ENCODE measurements around the gene SIGLEC10. TPM values are rescaled to one million over a fixed set of nuclear protein-coding genes. Genes with fewer than 3 reads are reported as not detected.
"Not testable (repeated sequence)": the region's sequence is repeated elsewhere in the genome, so short reads cannot be mapped to it uniquely, and the experiment has no call there.

SIGLEC10 gene
- total RNA-seq, 1 donor from 2014 or later, result not detected

DNA sequence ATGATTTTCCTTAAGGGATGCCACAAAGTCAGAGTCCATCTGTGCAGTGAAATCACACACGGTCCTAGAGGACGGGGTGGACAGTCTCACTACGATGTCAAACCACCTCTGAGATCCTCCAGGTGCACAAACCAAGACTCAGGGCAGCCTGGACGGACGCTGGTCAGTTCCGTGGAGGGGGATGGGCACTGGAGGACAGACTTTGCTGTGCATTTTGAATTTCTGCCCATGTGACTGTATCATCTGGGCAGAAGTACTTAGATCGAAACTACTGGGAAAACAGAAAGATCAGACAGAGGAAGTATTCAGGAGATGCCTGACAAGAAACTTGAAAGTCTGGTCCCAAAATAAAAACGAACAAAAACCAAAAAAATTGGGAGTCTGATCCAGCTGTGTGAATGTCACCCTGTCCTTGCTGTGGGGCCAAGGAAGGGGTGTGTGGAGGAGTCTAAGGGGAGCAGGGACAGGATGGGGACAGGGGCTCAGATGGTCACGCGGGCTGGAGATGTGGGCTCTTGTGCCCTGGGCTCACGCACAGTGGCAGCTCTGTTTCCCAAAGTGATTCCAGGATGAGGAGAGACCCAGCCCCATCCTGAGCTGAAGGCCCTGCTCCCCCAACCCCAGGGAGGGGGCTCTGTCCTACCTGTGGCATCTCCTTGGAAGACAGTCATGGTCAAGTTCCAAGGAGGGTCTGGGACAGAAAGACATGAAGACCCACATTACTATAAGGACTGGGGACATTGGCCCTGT, 39.3 kb upstream of the SIGLEC10 start:
- TF ChIP-seq, protein P1, sequence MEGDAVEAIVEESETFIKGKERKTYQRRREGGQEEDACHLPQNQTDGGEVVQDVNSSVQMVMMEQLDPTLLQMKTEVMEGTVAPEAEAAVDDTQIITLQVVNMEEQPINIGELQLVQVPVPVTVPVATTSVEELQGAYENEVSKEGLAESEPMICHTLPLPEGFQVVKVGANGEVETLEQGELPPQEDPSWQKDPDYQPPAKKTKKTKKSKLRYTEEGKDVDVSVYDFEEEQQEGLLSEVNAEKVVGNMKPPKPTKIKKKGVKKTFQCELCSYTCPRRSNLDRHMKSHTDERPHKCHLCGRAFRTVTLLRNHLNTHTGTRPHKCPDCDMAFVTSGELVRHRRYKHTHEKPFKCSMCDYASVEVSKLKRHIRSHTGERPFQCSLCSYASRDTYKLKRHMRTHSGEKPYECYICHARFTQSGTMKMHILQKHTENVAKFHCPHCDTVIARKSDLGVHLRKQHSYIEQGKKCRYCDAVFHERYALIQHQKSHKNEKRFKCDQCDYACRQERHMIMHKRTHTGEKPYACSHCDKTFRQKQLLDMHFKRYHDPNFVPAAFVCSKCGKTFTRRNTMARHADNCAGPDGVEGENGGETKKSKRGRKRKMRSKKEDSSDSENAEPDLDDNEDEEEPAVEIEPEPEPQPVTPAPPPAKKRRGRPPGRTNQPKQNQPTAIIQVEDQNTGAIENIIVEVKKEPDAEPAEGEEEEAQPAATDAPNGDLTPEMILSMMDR (IDR thresholded peaks at IDR 0.05; ENCODE audit: unreplicated experiment), result no peak
- Mint-ChIP-seq H3K27me3 (peaks cover 17% of the 10 kb centered on the region), H3K9me3 (ENCODE audit: low read depth) (no peaks in the 10 kb centered on the region), H3K27ac (no peak overlapping the region), H3K36me3 (ENCODE audit: insufficient read depth) (no peaks in the 10 kb centered on the region), H3K4me3 (ENCODE audit: low read depth) (no peak overlapping the region), H3K4me1 (ENCODE audit: low read depth) (no peaks in the 10 kb centered on the region)
- DNase-seq (ENCODE audit: low spot score, unreplicated experiment), result no peak

GRCh38 chr19:51450730-51451307, 33.4 kb upstream of the SIGLEC10 start:
- DNase-seq (ENCODE audit: low spot score, unreplicated experiment), result no peak
- TF ChIP-seq, protein P1 (IDR thresholded peaks at IDR 0.05; ENCODE audit: unreplicated experiment), result no peak
- peaks cover 21% of the 10 kb centered on the region for H3K27me3 Mint-ChIP-seq
- H3K4me3 Mint-ChIP-seq (ENCODE audit: low read depth), result no peak overlapping the region
- H3K4me1 Mint-ChIP-seq (ENCODE audit: low read depth), result no peaks in the 10 kb centered on the region
- no peaks in the 10 kb centered on the region for H3K36me3 Mint-ChIP-seq (ENCODE audit: insufficient read depth)
- no peak overlapping the region for H3K27ac Mint-ChIP-seq
- H3K9me3 Mint-ChIP-seq (ENCODE audit: low read depth), result peaks cover 9% of the 10 kb centered on the region

GRCh38 chr19:51448411-51449016, 31.1 kb upstream of the SIGLEC10 start:
- H3K9me3 Mint-ChIP-seq (ENCODE audit: low read depth), result peaks cover 9% of the 10 kb centered on the region
- TF ChIP-seq, protein P1 (IDR thresholded peaks at IDR 0.05; ENCODE audit: unreplicated experiment), result no peak
- H3K4me3 Mint-ChIP-seq (ENCODE audit: low read depth), result no peak overlapping the region
- no peak overlapping the region for H3K27ac Mint-ChIP-seq
- no peaks in the 10 kb centered on the region for H3K4me1 Mint-ChIP-seq (ENCODE audit: low read depth)
- DNase-seq (ENCODE audit: low spot score, unreplicated experiment), result no peak
- no peaks in the 10 kb centered on the region for H3K36me3 Mint-ChIP-seq (ENCODE audit: insufficient read depth)
- H3K27me3 Mint-ChIP-seq, result peaks cover 23% of the 10 kb centered on the region

DNA sequence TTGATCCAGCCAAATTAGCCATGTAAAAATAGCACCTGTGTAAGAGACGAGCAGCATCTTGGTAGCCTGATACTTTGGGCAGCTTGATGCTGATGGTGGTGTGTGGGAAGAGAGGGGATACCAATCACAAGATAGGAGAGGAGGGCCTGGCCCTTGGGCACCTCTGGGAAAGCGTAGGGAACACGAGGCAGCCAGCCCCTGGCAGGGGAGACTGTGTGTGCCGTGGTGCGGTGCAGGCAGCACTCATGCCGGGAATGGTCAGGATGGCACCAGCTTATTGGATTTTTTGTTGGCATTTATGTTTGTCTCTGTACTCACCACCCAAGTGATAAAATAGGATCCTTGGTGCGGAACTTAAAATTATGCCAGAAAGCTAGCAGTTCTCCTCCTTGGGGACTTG, 30.6 kb upstream of the SIGLEC10 start:
- Mint-ChIP-seq H3K36me3 (ENCODE audit: insufficient read depth) (no peaks in the 10 kb centered on the region), H3K4me1 (ENCODE audit: low read depth) (no peaks in the 10 kb centered on the region), H3K27ac (no peak overlapping the region), H3K27me3 (peaks cover 25% of the 10 kb centered on the region), H3K9me3 (ENCODE audit: low read depth) (peaks cover 9% of the 10 kb centered on the region), H3K4me3 (ENCODE audit: low read depth) (no peak overlapping the region)
- no peak for DNase-seq (ENCODE audit: low spot score, unreplicated experiment)
- TF ChIP-seq, protein P1 (IDR thresholded peaks at IDR 0.05; ENCODE audit: unreplicated experiment), result no peak

DNA sequence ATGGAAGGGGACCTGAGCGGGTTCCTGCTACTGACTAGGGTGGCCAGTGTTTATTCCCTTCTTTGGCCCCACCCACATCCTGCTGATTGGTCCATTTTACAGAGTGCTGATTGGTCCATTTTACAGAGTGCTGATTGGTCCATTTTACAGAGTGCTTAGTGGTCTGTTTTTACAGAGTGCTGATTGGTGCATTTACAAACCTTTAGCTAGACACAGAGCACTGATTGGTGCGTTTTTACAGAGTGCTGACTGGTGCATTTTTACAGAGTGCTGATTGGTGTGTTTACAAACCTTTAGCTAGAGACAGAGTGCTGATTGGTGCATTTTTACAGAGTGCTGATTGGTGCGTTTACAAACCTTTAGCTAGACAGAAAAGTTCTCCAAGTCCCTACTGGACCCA, 30.1 kb upstream of the SIGLEC10 start:
- not testable (repeated sequence) for H3K27ac Mint-ChIP-seq; DNase-seq (ENCODE audit: low spot score, unreplicated experiment); H3K4me3 Mint-ChIP-seq (ENCODE audit: low read depth); H3K36me3 Mint-ChIP-seq (ENCODE audit: insufficient read depth); H3K9me3 Mint-ChIP-seq (ENCODE audit: low read depth); H3K4me1 Mint-ChIP-seq (ENCODE audit: low read depth)
- H3K27me3 Mint-ChIP-seq, result peaks cover 29% of the 10 kb centered on the region

All from progenitor cell of endocrine pancreas (in vitro differentiated cells).